Neutrophil (primary cell): Measurements from ENCODE around the gene SUPT3H.
"Not testable (repeated sequence)": the region's sequence is repeated elsewhere in the genome, so short reads cannot be mapped to it uniquely, and the experiment has no call there.

Experiments used
- H3K27ac ChIP-seq: fragments of 200-600 bp; sonication (generic); 2 replicates; pipeline ENCODE4 v1.5.1; 2016; ENCODE audit warnings: mild to moderate bottlenecking, moderate library complexity
- H3K27me3 ChIP-seq: fragments of 200-600 bp; sonication (generic); 2 replicates; pipeline ENCODE4 v1.6.0; 2016; ENCODE audit warnings: mild to moderate bottlenecking
- H3K36me3 ChIP-seq: fragments of 200-600 bp; sonication (generic); 2 replicates; pipeline ENCODE4 v1.5.1; 2017
- H3K4me1 ChIP-seq, 2 experiments: fragments of 200-600 bp in 1 of 2; sonication (generic) in 1 of 2; 1 replicate in 1 of 2; 2 replicates in 1 of 2; pipeline versions ENCODE4 v1.5.1 to v1.6.1; 2013 to 2016; ENCODE audit warnings: low read depth in 1 of 2, low read length in 1 of 2, mild to moderate bottlenecking in 1 of 2, moderate library complexity in 1 of 2; ENCODE audit not compliant: control insufficient read depth in 1 of 2, insufficient read depth in 1 of 2
- H3K4me3 ChIP-seq, 2 experiments: fragments of 200-600 bp in 1 of 2; sonication (generic) in 1 of 2; 1 replicate in 1 of 2; 2 replicates in 1 of 2; pipeline ENCODE4 v1.5.1; 2013 to 2016; ENCODE audit warnings: low read depth in 1 of 2, low read length in 1 of 2, mild to moderate bottlenecking in 1 of 2, moderate library complexity in 1 of 2
- H3K9me3 ChIP-seq: fragments of 200-600 bp; sonication (generic); 2 replicates; pipeline ENCODE4 v1.5.1; 2016
- TF ChIP-seq, protein P1 (sequence below): fragments of 200-600 bp; sonication (generic); IDR thresholded peaks from 2 replicates; pipeline ENCODE4 v1.5.1; 2016; ENCODE audit warnings: antibody characterized with exemption

SUPT3H gene

GRCh38 chr6:45073771-45074170 lies 304.0 kb downstream of the SUPT3H start:
- Histone ChIP-seq H3K9me3 (no peaks in the 10 kb centered on the region), H3K27me3 (no peaks in the 10 kb centered on the region), H3K27ac (no peak overlapping the region), H3K4me1 (no peaks in the 10 kb centered on the region), H3K36me3 (no peaks in the 10 kb centered on the region), H3K4me3 (no peak overlapping the region)
- TF ChIP-seq, protein P1, sequence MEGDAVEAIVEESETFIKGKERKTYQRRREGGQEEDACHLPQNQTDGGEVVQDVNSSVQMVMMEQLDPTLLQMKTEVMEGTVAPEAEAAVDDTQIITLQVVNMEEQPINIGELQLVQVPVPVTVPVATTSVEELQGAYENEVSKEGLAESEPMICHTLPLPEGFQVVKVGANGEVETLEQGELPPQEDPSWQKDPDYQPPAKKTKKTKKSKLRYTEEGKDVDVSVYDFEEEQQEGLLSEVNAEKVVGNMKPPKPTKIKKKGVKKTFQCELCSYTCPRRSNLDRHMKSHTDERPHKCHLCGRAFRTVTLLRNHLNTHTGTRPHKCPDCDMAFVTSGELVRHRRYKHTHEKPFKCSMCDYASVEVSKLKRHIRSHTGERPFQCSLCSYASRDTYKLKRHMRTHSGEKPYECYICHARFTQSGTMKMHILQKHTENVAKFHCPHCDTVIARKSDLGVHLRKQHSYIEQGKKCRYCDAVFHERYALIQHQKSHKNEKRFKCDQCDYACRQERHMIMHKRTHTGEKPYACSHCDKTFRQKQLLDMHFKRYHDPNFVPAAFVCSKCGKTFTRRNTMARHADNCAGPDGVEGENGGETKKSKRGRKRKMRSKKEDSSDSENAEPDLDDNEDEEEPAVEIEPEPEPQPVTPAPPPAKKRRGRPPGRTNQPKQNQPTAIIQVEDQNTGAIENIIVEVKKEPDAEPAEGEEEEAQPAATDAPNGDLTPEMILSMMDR = no peak

DNA sequence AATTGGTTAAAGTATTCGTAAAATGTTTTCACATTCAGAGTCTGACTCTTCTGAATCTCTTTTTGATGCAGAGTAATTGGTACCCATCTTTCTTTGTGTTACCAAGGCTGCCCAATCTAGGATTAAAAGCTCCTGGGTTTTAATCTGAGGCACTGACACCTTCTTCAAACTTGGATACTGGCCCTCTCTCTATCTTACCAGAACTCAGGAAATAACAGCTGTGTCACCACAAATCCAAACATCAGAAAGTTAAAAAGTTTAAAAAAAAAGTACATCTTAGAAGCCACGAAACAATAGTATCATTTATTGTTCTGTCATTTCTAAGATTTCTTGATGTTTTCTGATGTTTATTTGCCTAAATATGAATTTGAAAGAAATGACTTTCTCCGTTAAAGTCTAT lies 305.1 kb downstream of the SUPT3H start:
- Histone ChIP-seq H3K27me3 (no peaks in the 10 kb centered on the region), H3K4me3 (no peak overlapping the region), H3K4me1 (no peaks in the 10 kb centered on the region), H3K36me3 (no peaks in the 10 kb centered on the region), H3K9me3 (no peaks in the 10 kb centered on the region), H3K27ac (no peak overlapping the region)
- TF ChIP-seq, protein P1 = no peak

DNA sequence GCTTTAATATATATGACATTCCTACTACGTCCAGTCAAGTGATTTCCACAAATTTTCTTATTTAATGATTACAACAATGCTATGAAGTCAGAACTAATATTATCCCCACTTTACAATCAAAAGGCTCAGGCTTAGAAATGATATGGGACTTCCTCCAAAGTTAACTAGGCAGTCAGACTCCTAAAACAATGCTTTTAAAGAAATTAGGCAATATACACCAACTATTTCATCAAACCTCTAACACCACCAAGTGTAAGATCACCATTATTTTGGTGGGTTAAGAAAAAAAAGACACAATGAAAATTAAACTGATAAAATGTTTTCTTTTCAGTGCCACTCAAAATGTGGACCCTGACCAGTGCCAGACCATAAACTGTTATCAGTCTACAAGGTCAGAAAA lies 305.7 kb downstream of the SUPT3H start:
- TF ChIP-seq, protein P1 = no peak
- Histone ChIP-seq H3K36me3 (no peaks in the 10 kb centered on the region), H3K9me3 (no peaks in the 10 kb centered on the region), H3K27me3 (no peaks in the 10 kb centered on the region), H3K27ac (no peak overlapping the region), H3K4me1 (no peaks in the 10 kb centered on the region), H3K4me3 (no peak overlapping the region)

GRCh38 chr6:45069091-45069490 lies 308.6 kb downstream of the SUPT3H start:
- no peaks in the 10 kb centered on the region for H3K9me3 ChIP-seq
- H3K4me3 ChIP-seq = no peak overlapping the region
- H3K36me3 ChIP-seq = no peaks in the 10 kb centered on the region
- H3K4me1 ChIP-seq = no peaks in the 10 kb centered on the region
- TF ChIP-seq, protein P1 = no peak
- no peak overlapping the region for H3K27ac ChIP-seq
- no peaks in the 10 kb centered on the region for H3K27me3 ChIP-seq

- not testable (repeated sequence) for H3K4me3 ChIP-seq, H3K27ac ChIP-seq, H3K27me3 ChIP-seq, H3K36me3 ChIP-seq, H3K9me3 ChIP-seq, H3K4me1 ChIP-seq
Measured at GRCh38 chr6:45067446-45067845, 310.3 kb downstream of the SUPT3H start.

DNA sequence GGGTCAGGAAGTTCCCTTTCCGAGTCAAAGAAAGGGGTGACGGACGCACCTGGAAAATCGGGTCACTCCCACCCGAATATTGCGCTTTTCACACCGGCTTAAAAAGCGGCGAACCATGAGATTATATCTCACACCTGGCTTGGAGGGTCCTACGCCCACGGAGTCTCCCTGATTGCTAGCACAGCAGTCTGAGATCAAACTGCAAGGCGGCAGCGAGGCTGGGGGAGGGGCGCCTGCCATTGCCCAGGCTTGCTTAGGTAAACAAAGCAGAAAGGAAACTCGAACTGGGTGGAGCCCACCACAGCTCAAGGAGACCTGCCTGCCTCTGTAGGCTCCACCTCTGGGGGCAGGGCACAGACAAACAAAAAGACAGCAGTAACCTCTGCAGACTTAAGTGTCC lies 315.1 kb downstream of the SUPT3H start:
- not testable (repeated sequence) for H3K27ac ChIP-seq, H3K4me1 ChIP-seq, H3K27me3 ChIP-seq, H3K4me3 ChIP-seq, H3K9me3 ChIP-seq, H3K36me3 ChIP-seq

DNA sequence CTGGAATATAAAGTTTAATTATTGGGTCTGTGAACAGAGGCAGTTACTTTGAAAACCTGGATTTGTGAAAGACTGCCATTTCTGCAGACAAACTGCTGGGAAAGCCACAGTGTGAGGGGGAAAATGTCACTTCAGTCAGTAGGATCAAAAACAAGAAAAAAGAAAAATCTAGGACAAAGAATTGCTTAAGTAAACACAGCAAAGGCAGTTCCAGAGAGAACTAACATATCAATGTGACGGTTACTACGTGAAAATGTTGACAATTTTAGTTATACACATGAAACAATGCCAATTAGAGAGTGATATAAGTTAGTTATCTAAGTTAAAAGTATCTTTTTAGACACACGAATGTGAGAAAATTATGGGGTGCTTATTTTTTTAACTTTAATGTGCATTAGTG lies 320.0 kb downstream of the SUPT3H start:
- Histone ChIP-seq H3K4me1 (no peaks in the 10 kb centered on the region), H3K27ac (no peak overlapping the region), H3K9me3 (no peaks in the 10 kb centered on the region), H3K27me3 (no peaks in the 10 kb centered on the region), H3K36me3 (no peaks in the 10 kb centered on the region), H3K4me3 (no peak overlapping the region)
- TF ChIP-seq, protein P1 = no peak
